Pulmonary artery endothelial cell (primary cell): ENCODE measurements around the gene CTSC. TPM values are rescaled to one million over a fixed set of nuclear protein-coding genes. Genes with fewer than 3 reads are reported as not detected.
"Not testable (repeated sequence)": the region's sequence is repeated elsewhere in the genome, so short reads cannot be mapped to it uniquely, and the experiment has no call there.

ENCODE experiments used
- DNase-seq: peaks from one replicate; pipeline ENCODE4 v3.0.0-alpha.2; 2011; ENCODE audit warnings: low read depth, low spot score
- total RNA-seq: library from RNA; depleted of rRNA; stranded (reverse); fragments of >200 nt; gene quantifications from 2 replicates; pipeline ENCODE4 v1.2.3, GENCODE V29; 2014

The CTSC gene
- total RNA-seq, 1 donor from 2014 or later: 126 TPM

- peak; percentile 46 for DNase-seq
These were observed 53.0 kb downstream of the CTSC start for GRCh38 chr11:88284336-88285050.

GRCh38 chr11:88282747-88283515, 54.6 kb downstream of the CTSC start:
- DNase-seq: no peak

GRCh38 chr11:88281317-88281712, 56.2 kb downstream of the CTSC start:
- DNase-seq: no peak

- peak; percentile 8 for DNase-seq
These were observed 56.7 kb downstream of the CTSC start for GRCh38 chr11:88280673-88281316.

- no peak for DNase-seq
These were observed 60.1 kb downstream of the CTSC start for GRCh38 chr11:88277349-88277915.

- no peak for DNase-seq
These were observed 61.9 kb downstream of the CTSC start for GRCh38 chr11:88275636-88276035.

- no peak for DNase-seq
These were observed 70.6 kb downstream of the CTSC start for GRCh38 chr11:88266919-88267318.

- no peak for DNase-seq
These were observed 71.4 kb downstream of the CTSC start for GRCh38 chr11:88266157-88266556.

- no peak for DNase-seq
These were observed 78.1 kb downstream of the CTSC start for GRCh38 chr11:88259431-88259830.

- DNase-seq: no peak
These were observed 85.3 kb downstream of the CTSC start for GRCh38 chr11:88252208-88252607.

GRCh38 chr11:88250566-88251242, 86.8 kb downstream of the CTSC start:
- no peak for DNase-seq

- DNase-seq: no peak
These were observed 87.8 kb downstream of the CTSC start for GRCh38 chr11:88249706-88250105.

GRCh38 chr11:88246696-88247095, 90.8 kb downstream of the CTSC start:
- no peak for DNase-seq

GRCh38 chr11:88245576-88245975, 92.0 kb downstream of the CTSC start:
- DNase-seq: not testable (repeated sequence)

Other genes with a start within 250 kb of the CTSC start
- gene RAB38, start 162.3 kb downstream of the CTSC start, total RNA-seq: 6.5 and 10.9 TPM in 2 replicates